Endothelial cell of coronary artery (primary cell): ENCODE data around the gene CCDC71L. TPM values are rescaled to one million over a fixed set of nuclear protein-coding genes. Genes with fewer than 3 reads are reported as not detected.

Experiments
- total RNA-seq: library from RNA; depleted of rRNA; stranded (reverse); fragments of >200 nt; gene quantifications from 2 replicates; pipeline ENCODE4 v1.2.3, GENCODE V29; 2014

The CCDC71L gene
- total RNA-seq: 27.6 and 30.7 TPM in 2 replicates

GRCh38 chr7:106660862-106661720 lies at the start of gene CCDC71L:
Gene CCDC71L (minus strand): TSS chr7:106661158. CDS start chr7:106660896, 262 bp downstream.

Other genes with a start within 250 kb of the CCDC71L start
- 6.4 and 7.2 TPM in 2 replicates for gene PIK3CG, start 204.1 kb upstream of the CCDC71L start, total RNA-seq